HG02885 (cell line): ENCODE results near the gene NPSR1.

Experiments used
- ATAC-seq: cut with Tn5 transposase; IDR thresholded peaks from one replicate; pipeline ENCODE4 v1.9.1; 2021; ENCODE audit warnings: mild to moderate bottlenecking; ENCODE audit not compliant: unreplicated experiment, poor library complexity

Gene NPSR1

DNA sequence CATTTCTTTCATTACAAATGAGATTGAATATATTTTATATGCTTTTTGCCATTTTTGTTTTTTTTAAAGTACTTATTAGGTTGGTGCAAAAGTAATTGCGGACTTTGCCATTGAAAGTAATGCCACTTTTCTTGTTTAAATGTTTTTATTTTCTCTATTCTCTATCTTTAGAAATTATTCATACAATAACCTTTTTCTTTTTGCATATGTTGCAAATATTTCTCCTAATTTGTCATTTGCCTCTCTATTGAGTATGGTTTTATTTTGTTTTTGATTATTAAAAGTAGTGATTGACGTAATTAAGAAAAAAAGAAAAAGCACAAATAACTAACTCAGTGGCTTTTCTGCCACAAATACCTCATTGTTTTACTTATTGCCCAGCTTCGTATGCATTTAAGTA, 172.4 kb downstream of the NPSR1 start:
- no peak for ATAC-seq

DNA sequence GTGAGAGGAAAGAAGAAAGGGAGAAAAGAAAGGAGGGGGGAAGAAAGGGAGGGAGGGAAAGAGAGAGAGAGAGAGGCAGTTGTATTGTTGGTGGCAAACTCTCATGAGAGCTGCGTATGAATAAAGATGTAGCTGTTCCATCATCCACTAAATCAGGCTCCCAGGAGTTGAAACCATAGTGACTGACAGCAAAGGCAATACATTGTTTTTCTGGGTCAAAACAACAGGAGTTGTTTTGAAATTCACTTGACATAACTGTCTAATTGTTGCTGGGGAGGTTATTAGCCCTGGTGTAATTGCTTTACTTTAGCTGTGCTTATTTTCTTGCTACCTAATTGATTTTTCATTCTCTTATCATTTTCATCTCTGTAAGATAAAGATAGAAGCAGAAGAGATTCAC, 173.4 kb downstream of the NPSR1 start:
- ATAC-seq = no peak

DNA sequence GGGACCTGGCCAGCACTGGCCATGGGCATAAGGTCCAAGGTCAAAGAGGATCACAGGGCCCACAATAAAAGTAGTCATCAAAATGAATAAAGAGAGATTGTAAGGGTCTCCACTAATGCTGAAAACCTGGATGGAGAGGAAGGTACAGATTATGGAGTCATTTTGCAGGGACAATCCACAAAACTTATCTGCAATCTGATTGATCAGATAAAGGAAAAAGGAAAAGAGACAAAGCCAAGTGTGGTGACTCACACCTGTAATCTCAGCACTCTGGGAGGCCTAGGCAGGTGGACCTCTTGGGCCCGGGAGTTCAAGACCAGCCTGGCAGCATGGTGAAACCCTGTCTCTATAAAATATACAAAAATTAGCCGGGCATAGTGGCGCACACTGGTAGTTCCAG, 174.0 kb downstream of the NPSR1 start:
- no peak for ATAC-seq

DNA sequence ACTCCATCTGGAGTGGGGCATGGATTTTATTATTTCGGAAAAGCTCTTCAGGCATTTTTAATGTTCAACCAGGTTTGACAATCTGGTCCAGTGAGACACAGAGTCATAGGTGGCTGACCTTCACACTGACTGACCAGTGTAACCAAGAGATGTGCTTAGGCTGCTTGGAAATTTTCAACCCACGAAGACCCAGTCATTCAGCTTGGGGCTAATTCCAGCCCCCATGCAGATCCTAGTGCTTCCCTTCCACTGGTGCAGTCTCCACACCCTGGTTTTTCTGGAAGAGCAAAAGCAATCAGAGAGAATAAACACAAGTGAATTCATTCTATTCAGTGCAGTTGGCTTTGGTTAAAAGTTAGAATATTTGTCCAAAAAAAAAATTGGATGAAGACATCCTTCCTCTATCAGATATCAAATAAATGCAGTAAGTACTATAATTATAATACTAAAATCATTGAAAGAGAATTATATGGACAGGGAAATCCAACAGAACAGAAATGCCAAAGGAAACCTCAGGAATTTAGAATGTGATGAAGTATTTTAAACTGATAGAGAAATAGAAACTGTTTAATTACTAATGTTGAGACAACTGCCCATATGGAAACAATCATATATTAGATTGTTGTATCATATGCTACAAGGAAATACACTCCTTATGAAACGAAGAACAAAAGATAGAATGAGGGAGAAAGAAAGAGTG, 178.0 kb downstream of the NPSR1 start:
- ATAC-seq = no peak

DNA sequence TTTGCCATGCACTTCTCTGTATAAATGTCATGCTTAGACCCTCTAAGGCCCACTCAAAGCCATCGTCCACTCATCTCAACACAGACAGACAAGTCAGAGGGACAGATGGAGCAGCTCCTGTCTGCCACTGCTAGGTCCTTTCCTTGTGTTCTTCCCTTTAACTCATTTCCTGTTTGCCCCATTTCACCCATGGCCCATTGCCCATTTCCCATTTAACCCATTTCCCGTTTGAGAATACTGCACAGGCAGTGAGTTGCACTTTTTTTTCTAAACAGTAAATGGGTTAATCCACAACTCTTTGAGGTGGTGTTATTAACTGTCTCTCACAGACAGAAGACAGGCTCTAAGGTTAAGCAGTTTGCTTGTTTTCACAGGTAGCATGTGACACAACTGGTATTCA, 179.3 kb downstream of the NPSR1 start:
- no peak for ATAC-seq

DNA sequence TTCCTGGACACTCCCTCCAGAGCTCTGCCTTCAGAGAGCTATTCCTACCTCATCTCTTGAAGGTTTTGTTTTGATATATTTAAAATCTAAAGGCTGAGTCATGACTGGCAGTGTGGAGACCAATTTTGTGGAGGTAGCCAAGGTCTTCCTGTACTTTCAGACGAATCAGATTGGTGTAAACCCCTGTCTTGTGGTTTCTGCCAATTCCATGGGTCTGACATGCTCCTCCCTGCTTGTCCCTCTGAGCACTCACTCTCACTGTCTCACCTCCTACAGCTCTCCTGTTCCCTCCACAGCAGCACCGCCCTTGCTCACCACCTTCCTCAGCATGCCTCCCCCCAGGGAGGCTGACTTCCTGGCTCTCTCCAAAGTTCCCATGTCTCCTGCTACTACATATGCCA, 179.8 kb downstream of the NPSR1 start:
- ATAC-seq = no peak

DNA sequence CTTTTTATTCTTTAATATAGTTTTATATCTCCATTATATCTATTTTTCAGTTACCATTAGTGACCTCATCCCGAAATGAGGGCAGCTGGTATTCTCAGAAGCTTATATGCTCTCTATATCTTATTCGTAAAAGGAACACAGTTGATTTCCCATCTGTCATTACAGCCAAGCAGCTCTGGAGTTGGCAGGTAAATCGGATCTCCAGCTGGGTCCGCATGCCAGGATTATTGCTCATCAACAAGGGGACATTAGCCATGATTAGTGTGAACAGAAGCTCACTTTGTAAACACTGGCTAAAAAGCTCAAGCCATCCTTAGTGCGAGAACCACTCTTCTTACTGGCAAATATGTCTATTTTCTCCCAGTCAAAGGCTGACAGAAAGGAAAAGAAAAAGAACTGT, 180.3 kb downstream of the NPSR1 start:
- ATAC-seq = no peak

DNA sequence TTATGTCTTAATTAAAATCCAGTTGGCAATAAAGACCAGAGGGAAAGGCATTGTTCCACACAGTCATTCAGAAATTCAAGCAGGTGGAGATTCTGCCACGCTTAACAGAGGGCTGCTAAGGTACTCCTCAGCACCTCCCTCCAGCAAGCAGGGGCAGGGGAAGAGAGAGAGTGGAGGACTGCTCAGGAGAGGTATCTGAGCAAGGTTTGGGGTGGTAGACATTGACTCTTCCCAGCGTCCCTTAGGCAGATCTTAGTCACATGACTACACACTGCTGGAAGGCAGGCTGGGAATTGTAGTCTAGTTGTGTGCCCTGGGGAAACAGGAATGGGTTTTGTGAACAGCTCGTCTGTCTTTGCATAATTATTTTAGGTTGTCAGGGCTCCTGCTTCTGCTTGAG, 181.6 kb downstream of the NPSR1 start:
- ATAC-seq = no peak

DNA sequence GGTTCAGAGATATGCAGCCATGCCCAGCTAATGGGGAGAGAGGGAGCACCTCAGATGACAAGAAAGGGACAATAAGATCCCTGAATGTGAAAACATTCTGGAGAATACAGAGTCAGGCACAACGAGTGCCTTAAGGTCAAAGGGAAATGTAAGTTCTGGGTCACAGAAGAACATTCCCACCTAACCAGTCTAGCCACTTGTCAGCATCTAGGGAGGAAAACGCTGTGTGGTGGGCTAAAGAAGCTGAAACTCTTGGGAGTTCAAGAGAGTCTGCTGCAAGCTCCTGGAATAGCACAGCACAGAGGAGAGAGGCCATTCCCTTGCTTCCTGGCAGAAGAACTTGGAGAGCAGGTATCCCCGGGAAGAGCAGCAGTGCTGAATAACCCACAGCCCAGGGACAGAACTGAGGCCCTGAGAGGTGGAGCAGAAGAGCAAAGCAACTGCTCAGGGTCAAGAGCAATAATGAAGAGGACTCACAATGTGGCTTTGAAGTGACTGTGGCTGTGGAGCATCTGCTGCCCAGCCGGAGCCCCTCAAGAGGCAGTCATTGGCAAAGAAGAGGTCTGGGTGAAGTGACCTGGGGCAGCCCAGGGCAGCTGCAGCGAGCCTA, 182.3 kb downstream of the NPSR1 start:
- ATAC-seq = no peak

DNA sequence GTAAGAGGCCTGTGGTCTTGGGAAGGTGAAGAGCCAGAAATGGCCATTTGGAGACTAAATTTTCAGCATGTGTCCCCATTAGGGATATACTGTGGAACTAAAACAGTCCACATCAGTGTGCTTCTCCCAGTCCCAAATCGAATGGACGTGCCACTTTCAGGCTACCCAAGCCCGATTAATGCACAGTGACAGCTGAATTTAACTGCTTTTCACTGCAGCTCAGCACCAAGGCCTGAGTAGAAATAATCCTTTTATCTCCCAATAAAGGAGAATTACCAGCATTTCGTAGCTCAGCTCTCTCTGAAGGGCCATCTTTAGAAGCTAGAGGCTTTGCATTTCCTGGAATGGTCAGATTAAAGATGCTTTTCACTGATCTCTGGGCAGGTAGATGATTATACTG, 183.3 kb downstream of the NPSR1 start:
- ATAC-seq = no peak

DNA sequence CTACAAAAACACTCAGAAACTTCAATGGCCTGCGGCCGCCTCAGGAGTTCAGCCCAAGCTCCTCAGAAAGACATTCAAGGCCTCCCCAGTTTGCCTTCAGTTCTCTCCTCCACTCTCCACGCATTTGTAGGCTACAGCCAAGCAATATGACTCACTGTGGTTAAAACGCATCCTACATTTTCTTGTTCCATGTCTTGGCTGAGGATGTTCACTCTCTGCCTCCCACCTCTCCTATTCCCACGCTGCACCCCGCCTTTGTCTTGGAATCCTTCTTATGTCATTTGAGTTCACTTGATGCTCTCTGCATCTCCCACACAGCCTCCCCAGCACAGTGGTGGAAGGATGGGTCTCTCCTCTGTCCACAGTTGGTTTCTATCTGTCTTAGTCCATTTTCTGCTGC, 184.8 kb downstream of the NPSR1 start:
- no peak for ATAC-seq

DNA sequence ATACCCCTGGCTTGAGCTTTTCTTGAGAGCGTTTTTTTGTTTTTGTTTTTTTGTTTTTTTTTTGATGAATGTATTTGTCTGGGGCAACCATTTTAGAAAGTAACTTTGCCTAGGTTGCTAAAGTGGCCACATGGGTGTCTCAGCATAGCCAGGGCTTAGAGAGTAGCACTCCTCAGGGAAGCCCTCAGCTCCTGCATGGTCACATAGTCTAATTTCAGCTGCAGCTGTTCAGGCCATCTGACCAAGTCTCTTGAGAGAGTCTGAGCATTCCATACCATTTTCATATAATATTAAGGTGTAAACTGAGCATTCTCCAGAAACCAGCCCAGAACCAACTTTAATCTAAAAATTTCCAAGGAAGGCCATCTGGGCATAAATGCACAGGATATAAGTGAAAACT, 186.4 kb downstream of the NPSR1 start:
- no peak for ATAC-seq

DNA sequence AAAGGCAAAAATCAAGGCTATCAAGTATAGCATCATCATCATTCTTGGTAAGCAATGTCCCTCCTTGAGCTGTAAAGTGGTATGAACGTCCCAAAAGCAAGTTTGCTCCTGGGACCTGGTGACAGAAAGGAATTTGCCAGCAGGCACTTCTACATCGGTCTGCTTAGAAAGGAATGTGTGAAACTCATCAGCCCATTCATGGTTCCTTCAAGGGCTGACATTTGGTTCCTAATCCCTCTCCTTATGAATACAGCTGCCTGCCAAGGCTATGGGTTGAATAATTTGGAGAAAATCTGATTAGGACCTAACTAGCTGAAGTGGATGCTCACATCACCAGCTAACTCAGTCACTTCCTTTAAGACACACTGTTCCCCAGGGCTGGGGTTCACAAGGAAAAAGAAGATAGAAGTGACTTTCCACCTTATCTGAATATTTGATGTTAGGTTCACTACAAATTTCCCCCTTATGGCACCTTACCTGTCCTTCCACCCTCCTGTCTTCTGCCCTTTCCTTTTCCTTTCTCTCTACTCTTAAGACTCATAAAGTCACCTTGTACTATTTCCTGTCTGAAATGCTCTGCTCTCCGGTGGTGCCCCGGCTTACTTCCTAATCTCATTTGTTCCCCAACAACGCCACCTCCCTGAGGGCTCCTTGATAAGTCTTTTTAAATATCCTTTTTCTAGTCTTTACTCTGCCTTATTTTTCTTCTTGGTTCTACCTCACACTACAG, 187.1 kb downstream of the NPSR1 start:
- no peak for ATAC-seq

DNA sequence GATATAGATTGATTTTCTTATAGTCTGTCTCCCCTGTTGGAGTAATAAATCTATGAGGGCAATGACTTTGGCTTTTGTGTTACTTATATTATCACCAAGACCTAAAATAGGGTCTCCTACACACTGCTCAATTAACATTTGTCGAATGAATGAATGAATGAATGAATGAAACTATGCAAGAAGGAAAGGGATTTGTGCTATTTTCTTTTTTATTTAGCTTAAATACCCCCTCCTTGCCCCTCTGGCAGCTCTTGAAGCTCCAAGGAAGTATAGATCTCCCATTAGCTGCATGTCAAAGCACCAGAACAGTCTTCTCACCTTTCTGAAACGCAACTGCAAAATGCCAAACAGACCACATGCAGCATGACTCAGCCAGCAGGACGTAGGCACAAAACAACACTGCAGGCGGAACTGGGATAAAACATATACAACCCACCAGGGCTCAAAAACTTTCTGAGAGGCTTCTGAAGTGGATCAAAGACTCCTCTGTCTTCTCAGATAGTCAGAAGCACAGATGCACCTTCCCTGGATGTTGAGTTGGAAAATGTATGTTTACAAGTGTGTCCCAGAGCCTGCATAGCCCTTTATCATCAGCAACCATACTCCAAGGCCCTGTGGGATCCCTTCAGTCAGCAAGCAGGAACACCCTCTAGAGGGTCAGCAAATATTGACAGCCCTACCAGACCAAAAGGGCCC, 187.8 kb downstream of the NPSR1 start:
- no peak for ATAC-seq

DNA sequence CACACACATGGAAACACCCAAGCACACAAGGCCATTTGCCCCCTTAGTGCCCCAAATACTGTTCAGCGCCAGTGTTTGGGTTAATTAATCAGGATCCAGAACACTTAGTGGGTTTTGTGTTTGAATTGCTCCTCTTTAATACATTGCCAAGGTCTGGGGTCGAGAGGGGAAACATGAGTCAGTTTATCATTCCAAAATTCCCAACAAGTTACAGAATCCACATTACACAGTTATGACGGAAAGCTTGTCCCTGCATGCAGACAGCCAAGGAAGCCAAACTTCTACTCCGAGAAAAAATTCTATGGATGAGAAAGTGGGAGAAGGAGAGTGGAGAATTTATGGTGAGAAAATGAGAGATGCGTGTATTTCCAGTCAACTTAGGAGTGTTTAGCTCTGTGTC, 189.0 kb downstream of the NPSR1 start:
- ATAC-seq = no peak

DNA sequence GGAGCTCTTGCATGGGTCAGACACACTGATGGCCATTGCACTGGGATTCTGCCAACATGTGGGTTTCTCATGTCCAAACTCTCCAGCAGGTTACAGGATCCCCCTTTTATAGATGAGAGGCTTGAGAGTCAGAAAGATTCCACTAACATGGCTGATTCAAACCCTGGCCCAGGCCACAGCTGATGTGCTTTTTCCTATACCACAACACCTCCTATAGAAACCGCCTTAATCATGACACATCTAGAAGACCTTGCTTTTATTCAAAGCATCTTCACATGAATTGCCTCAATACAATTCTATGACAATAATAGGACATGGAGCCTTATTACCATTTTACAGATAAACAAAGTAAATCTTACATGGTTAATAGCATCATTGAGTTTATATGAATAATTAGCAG, 190.7 kb downstream of the NPSR1 start:
- no peak for ATAC-seq

DNA sequence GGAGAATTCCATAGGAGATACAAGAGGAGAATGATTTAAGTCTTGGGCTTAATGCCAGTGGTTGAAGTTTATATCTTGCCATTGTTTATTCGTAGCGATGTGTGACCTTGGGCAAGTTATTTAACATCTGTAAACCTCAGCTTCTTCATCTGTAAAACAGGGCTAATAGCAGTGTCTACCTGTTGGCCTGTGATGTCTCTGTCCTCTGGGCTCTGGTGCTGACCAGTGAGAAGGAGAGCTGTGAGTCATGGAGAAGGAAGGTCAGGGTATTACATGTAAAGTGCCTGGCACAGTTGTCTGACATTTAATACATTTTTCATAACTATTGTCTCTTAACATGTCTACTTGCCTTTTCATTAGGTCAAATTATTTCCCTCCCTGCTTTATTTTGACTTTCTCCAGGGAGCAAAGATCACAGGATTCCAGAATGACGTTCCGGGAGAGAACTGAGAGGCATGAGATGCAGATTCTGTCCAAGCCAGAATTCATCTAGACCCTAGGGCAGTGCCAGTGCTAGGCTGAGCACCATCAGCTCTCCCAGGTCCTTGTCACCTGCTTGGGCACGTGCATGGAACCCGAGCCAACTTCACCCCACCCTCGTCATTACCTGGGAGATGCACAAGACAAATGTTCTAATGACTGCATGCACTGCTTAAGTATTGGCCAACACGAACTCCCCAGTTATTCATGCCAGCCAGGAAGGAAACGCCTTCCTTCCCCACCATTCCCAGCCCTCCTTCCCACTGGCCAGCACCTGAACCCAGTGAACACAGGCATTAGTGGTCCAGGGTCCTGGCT, 191.3 kb downstream of the NPSR1 start:
- no peak for ATAC-seq

DNA sequence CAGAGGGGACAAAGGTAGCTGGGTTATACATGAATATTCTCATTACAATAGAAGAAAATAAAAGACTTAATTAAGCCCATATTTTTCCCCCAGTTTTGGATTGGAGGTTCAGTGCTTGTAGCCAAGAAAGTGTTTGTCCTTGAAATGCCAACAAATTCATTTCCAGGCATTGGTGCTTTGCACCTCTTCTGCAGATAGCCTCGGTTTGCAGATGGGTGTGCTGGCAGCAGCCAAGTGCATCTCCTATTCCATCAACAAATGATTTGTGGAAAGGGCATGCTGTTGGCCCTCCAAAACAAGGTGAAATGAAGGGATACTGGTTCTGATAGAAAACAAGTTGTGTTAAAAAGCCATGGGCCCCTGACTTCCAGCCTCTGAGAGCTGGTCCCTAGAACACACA, 192.0 kb downstream of the NPSR1 start:
- ATAC-seq = no peak

DNA sequence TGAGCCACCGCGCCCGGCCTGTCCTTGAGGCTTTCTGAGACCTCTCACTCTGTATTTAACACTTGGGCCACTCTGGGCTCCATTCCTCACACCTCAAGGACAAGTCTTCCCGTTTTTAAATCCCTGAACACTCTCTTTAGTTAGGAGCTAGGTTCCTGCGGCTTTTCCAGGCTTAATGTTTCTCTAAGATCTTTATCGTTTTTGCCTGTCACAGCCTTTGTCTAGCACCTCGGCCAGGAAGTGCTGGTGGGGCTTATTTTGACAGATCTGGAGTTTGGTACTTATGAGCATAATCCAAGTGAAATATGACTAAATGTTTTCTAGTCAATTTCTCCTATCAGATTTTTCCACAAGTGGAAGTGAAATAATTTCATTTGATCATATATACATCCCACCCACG, 192.7 kb downstream of the NPSR1 start:
- no peak for ATAC-seq

DNA sequence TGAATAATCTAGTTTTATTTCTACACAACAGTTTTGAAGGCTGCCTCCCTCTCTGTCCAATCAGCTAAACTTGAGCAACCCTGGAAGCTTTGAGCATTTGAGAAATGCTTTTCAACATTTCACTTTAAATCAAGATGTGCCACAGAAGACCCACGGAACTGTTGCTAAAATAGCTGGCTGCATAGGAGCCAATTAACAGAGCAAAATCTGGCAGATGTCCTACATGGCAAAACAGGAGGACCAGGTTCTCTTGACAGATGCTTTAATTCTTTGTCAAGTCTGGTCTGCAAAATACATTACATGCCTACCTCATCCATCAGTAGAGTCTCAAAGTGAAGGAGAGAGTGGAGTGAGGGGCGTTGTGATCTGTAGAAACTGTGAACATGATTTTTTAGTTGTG, 193.4 kb downstream of the NPSR1 start:
- ATAC-seq = no peak
